HEK293T (cell line): Measurements from ENCODE around the gene SLC49A3.

Source experiments
- CTCF ChIA-PET: fragments of 350-600 bp; formaldehyde crosslinking; extraction: SDS; loops from one replicate; lab custom pipeline; 2021; ENCODE audit warnings: antibody characterized with exemption, inconsistent platforms; lab: Yijun Ruan, JAX
- POLR2A ChIA-PET: fragments of 350-600 bp; formaldehyde crosslinking; extraction: SDS; loops from one replicate; lab custom pipeline; 2020; ENCODE audit warnings: antibody characterized with exemption, inconsistent platforms; lab: Yijun Ruan, JAX
- DNase-seq: peaks from one replicate; pipeline ENCODE4 v3.0.0; 2012; ENCODE audit warnings: mixed read lengths; ENCODE audit errors: extremely low spot score
- ARNT ChIP-seq: fragments of 450-650 bp; IDR thresholded peaks from 2 replicates; pipeline ENCODE4 v1.6.1; 2017; ENCODE audit warnings: mild to moderate bottlenecking
- BHLHE40 ChIP-seq: fragments of 450-650 bp; IDR thresholded peaks from 2 replicates; pipeline ENCODE4 v1.6.1; 2016; ENCODE audit warnings: mild to moderate bottlenecking, moderate library complexity, borderline replicate concordance
- CTBP1 ChIP-seq: fragments of 450-650 bp; IDR thresholded peaks from 2 replicates; pipeline ENCODE4 v1.6.1; 2016; ENCODE audit warnings: borderline replicate concordance
- ELF4 ChIP-seq: fragments of 450-650 bp; IDR thresholded peaks from 2 replicates; pipeline ENCODE4 v1.6.1; 2017; ENCODE audit warnings: antibody characterized with exemption
- FOXA1 ChIP-seq: fragments of 450-650 bp; IDR thresholded peaks from 2 replicates; pipeline ENCODE4 v1.6.1; 2016; ENCODE audit warnings: mild to moderate bottlenecking
- FOXK2 ChIP-seq: fragments of 450-650 bp; IDR thresholded peaks from 2 replicates; pipeline ENCODE4 v1.6.1; 2016; ENCODE audit warnings: mild to moderate bottlenecking
- FOXM1 ChIP-seq: fragments of 450-650 bp; IDR thresholded peaks from 2 replicates; pipeline ENCODE4 v1.6.1; 2017; ENCODE audit warnings: mild to moderate bottlenecking, borderline replicate concordance
- HDGF ChIP-seq: fragments of 450-650 bp; IDR thresholded peaks from 2 replicates; pipeline ENCODE4 v1.6.1; 2017; ENCODE audit warnings: antibody characterized with exemption, borderline replicate concordance
- L3MBTL2 ChIP-seq: fragments of 450-650 bp; conservative IDR thresholded peaks from 2 replicates; pipeline ENCODE4 v1.6.1; 2016; ENCODE audit warnings: mild to moderate bottlenecking
- LEF1 ChIP-seq: fragments of 450-650 bp; IDR thresholded peaks from 2 replicates; pipeline ENCODE4 v1.6.1; 2017; ENCODE audit warnings: mild to moderate bottlenecking, borderline replicate concordance
- NFRKB ChIP-seq: fragments of 450-650 bp; IDR thresholded peaks from 2 replicates; pipeline ENCODE4 v1.6.1; 2016; ENCODE audit warnings: mild to moderate bottlenecking, moderate library complexity
- PKNOX1 ChIP-seq: fragments of 450-650 bp; IDR thresholded peaks from 2 replicates; pipeline ENCODE4 v1.6.1; 2016
- SP1 ChIP-seq: fragments of 450-650 bp; IDR thresholded peaks from 2 replicates; pipeline ENCODE4 v1.6.1; 2017
- SUZ12 ChIP-seq: fragments of 450-650 bp; IDR thresholded peaks from 2 replicates; pipeline ENCODE4 v1.6.1; 2016; ENCODE audit warnings: mild to moderate bottlenecking
- TARDBP ChIP-seq: fragments of 450-650 bp; IDR thresholded peaks from 2 replicates; pipeline ENCODE4 v1.6.1; 2016
- ZNF384 ChIP-seq: fragments of 450-650 bp; IDR thresholded peaks from 2 replicates; pipeline ENCODE4 v1.6.1; 2016

SLC49A3 gene

GRCh38 chr4:659851-660250, 29.1 kb downstream of the SLC49A3 start:
- CTCF ChIA-PET, result no interaction called here
- TF ChIP-seq FOXK2 (no peak), LEF1 (no peak), NFRKB (no peak), ARNT (no peak), CTBP1 (no peak), SP1 (no peak), BHLHE40 (no peak), HDGF (no peak)
- POLR2A ChIA-PET, result no interaction called here
- no peak for DNase-seq

- ChIA-PET POLR2A (no interaction called here), CTCF (no interaction called here)
- no peak for DNase-seq
- no peak for TF ChIP-seq FOXM1
These were observed 30.0 kb downstream of the SLC49A3 start for GRCh38 chr4:658681-659667.

GRCh38 chr4:657834-658667, 30.9 kb downstream of the SLC49A3 start:
- TF ChIP-seq TARDBP, result no peak
- no peak for TF ChIP-seq PKNOX1
- TF ChIP-seq SUZ12, result no peak
- POLR2A ChIA-PET, result no interaction called here
- CTCF ChIA-PET, result no interaction called here

GRCh38 chr4:657338-657833, 31.6 kb downstream of the SLC49A3 start:
- TF ChIP-seq FOXA1 (no peak), NFRKB (no peak), PKNOX1 (no peak), ARNT (no peak), CTBP1 (no peak), SUZ12 (no peak), FOXM1 (no peak), LEF1 (no peak), L3MBTL2 (no peak), BHLHE40 (no peak), ZNF384 (no peak), SP1 (no peak), TARDBP (no peak), HDGF (no peak), FOXK2 (no peak), ELF4 (no peak)
- ChIA-PET POLR2A (no interaction called here), CTCF (no interaction called here)
- no peak for DNase-seq

More at GRCh38 chr4:657834-658667, 30.9 kb downstream of the SLC49A3 start:
- no peak for DNase-seq

GRCh38 chr4:656436-657337, 32.3 kb downstream of the SLC49A3 start:
- TF ChIP-seq SP1 (no peak), SUZ12 (no peak), FOXA1 (no peak), CTBP1 (no peak), TARDBP (no peak), ARNT (no peak), PKNOX1 (no peak), BHLHE40 (no peak), NFRKB (no peak), ZNF384 (no peak)
- no peak for DNase-seq
- POLR2A ChIA-PET, result no interaction called here
- CTCF ChIA-PET, result no interaction called here
